Epithelial cell of esophagus (primary cell): ENCODE results near the gene SFXN2.

ENCODE experiments used
- DNase-seq: peaks from one replicate; pipeline ENCODE4 v3.0.0; 2010; ENCODE audit warnings: low read depth
- H3K4me3 ChIP-seq: 2 replicates; pipeline ENCODE4 v1.5.1; 2011; ENCODE audit warnings: mild to moderate bottlenecking, low read length, control low read depth
- TF ChIP-seq, protein P1 (sequence below): IDR thresholded peaks from 2 replicates; pipeline ENCODE4 v1.5.1; 2011; ENCODE audit warnings: low read depth, mild to moderate bottlenecking, low read length, control low read depth, inconsistent platforms; ENCODE audit not compliant: insufficient read depth; ENCODE audit errors: missing control alignments

The SFXN2 gene

DNA sequence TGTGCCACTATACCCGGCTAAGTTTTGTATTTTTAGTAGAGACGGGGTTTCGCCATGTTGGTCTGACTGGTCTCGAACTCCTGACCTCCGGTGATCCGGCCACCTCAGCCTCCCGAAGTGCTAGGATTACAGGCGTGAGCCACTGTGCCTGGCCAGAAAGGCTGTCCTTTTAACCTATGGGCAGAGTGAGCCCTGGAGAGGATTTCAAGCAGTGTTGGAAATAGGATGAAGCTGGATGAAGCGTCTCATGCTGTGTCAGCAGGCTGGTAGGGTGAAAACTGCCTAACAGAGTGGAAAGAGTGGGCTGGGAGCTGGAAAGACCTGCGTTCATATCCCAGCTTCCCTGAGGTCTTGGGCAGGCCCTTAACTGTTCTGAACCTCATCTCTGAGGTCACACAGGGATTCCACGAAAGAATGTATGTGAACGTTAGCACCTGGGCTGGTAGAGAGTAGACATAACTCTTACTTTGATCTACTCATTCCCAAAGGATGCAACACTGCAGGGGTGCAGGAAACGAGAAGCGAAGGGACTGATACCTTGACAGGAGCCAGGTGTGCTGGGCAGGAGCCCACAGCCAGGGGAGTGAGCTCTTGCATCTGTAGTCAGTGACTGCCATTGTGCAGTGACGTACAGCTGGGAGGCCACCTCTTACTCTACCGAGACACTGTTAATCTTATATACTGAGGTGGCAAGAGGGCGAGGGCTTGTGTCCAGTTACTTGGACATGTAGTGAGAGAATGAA lies 63.4 kb downstream of the SFXN2 start:
- TF ChIP-seq, protein P1, sequence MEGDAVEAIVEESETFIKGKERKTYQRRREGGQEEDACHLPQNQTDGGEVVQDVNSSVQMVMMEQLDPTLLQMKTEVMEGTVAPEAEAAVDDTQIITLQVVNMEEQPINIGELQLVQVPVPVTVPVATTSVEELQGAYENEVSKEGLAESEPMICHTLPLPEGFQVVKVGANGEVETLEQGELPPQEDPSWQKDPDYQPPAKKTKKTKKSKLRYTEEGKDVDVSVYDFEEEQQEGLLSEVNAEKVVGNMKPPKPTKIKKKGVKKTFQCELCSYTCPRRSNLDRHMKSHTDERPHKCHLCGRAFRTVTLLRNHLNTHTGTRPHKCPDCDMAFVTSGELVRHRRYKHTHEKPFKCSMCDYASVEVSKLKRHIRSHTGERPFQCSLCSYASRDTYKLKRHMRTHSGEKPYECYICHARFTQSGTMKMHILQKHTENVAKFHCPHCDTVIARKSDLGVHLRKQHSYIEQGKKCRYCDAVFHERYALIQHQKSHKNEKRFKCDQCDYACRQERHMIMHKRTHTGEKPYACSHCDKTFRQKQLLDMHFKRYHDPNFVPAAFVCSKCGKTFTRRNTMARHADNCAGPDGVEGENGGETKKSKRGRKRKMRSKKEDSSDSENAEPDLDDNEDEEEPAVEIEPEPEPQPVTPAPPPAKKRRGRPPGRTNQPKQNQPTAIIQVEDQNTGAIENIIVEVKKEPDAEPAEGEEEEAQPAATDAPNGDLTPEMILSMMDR: no peak
- no peak overlapping the region for H3K4me3 ChIP-seq
- DNase-seq: no peak

DNA sequence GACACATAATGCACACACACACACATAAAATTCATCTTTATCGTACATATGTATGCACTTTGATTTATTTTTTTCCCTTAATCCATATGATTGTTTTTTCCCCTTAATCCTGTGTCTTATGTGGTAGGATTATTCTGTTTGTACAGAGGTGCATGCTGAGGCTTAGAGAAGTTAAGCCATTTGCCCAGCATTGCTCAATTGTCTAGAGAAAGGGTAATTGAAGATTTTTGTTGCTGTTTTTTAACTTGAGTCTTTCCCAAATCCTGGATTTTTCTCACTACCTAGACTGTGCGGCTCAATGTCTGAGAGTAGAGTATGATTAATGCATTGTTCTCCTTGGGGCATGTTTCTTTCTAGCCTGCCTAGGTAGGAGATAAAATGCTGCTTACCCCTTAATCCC lies 64.3 kb downstream of the SFXN2 start:
- TF ChIP-seq, protein P1: no peak
- peak; percentile 27 for DNase-seq
- no peak overlapping the region for H3K4me3 ChIP-seq

DNA sequence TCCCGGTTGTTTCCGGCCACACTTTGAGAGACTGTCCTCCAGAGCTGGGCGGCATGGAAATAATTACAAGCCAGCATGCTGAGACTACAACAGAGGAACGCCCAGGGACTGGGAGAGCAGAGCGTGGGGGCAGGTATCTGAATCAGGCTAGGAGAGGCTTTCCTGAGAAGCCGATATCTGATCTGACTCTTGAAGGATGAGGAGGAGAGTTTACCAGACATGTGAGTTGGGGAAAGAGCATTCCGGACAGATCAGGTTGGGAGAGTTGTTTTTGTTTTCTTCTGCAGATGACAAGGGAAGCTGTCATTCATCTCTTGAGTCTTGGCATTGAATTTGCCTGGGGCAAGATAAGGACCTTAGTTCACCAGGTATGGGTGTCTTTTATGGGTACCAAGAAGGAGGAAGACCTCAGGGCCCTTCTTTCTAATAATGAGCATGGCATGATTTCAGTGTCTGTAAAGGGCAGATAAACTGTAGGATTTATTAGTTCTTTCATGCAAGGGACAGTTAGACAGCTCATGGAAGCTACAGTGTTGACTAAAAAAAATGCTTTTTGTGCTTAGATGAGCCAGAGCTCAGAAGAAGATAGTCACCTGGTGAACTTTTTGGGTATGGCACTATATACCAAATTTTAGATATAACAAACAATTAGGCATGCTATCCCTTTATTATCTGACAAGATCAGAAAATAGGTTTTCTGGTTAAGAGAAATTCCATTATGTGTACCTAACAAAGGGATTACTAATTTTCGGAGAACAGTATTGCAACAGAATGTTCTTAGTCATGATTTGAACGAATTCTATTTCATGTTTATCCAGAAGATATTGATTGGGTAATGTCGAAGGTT lies 65.5 kb downstream of the SFXN2 start:
- no peak overlapping the region for H3K4me3 ChIP-seq
- DNase-seq: peak; percentile 86
- TF ChIP-seq, protein P1: no peak

DNA sequence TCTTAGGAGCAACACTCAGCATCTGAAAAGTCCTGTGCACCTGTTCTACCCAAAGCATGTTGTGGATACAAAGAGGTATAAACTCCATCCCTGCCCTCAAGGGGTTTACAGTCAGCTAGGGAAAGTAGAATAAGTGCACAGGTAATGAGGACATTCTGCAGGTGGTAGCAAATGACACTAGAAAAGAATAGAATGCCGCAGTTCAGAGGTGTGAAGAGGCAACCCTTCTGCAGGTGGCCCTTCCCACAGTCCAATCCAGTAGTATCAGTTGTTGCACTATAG lies 66.0 kb downstream of the SFXN2 start:
- TF ChIP-seq, protein P1: no peak
- no peak for DNase-seq
- no peak overlapping the region for H3K4me3 ChIP-seq

DNA sequence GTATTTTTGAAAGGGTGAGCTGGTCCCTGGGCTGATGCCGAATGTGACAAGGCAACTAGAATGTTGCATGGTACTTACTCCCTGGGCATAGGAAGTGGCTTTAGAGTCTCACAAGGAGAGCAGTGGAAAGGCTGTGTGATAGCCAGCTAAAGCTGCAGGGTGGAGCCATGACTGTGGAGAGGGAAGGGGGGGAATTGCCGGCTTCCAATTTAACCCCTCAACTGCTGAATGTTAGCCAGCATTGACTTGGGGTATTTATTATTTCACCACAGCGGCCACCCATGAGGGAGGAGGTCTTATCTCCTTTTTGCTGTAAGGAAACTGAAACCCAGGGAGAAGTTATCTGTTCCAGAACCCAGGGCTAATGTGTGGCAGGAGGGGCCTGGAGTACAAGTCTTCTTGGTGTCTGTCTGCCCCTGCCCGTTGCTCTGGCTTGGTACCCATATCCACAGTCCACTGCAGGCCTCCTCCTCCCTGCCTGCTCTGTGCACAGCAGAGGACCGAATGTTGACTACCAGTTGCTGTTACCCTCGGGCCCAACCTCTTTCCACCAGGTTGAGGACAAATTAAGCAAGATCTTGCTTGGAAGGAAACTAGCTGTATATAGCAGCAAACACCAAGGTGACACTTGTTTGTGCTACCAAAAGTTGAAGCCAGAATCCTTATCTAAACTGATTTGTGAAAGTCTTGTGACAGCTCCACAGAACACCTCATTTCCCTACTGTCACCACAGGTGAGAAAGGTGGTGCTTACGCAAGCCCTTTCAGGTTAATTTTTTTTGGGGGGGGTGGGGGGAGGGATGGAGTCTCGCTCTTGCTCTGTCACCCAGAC lies 66.9 kb downstream of the SFXN2 start:
- DNase-seq: no peak
- no peak overlapping the region for H3K4me3 ChIP-seq
- TF ChIP-seq, protein P1: no peak

DNA sequence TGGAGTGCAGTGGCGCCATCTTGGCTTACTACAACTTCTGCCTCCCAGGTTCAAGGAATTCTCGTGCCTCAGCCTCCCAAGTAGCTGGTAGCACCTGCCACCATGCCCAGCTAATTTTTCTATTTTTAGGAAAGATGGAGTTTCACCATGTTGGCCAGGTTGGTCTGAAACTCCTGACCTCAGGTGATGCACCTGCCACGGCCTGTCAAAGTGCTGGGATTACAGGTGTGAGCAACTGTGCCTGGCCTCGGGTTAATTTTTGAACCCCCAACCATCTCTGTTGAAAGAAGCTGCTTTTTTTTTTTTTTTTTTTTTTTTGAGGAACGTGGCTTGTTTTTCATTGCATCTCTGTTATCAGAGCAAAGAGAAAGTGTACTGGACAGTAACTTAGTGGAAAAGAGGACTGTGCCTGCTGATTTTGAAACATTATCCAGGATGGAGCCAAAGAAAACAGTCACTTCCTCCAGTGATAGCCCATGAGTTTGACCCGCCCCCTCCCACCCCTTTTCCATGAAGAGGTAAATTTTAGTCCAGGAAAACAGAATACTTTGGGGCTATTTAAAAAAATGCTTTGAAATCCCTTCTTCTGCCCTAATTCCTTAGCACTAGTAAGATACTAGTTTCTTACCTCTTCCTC lies 67.6 kb downstream of the SFXN2 start:
- no peak overlapping the region for H3K4me3 ChIP-seq
- TF ChIP-seq, protein P1: no peak
- DNase-seq: peak; percentile 23
